HepG2 (cell line): ENCODE measurements around the gene CACNG5. TPM values are rescaled to one million over a fixed set of nuclear protein-coding genes. Genes with fewer than 3 reads are reported as not detected.

Source experiments
- ATM ChIP-seq: fragments of 450-650 bp; IDR thresholded peaks from 2 replicates; pipeline ENCODE4 v1.7.1; 2017; ENCODE audit warnings: mild to moderate bottlenecking, borderline replicate concordance
- CBX5 ChIP-seq: sonication (generic); formaldehyde crosslinking; IDR thresholded peaks from 2 replicates; pipeline ENCODE4 v1.4.0; 2020; ENCODE audit warnings: missing genetic modification reagents, borderline replicate concordance
- HNF4G ChIP-seq, 2 experiments: sonication (generic) in 1 of 2; formaldehyde crosslinking in 1 of 2; IDR thresholded peaks; 2 replicates each; pipeline versions ENCODE4 v1.4.0 to v1.6.1; 2011 to 2020; ENCODE audit warnings: borderline replicate concordance in 2 of 2, low read depth in 2 of 2, mild to moderate bottlenecking in 2 of 2, low read length in 1 of 2, missing genetic modification reagents in 1 of 2, moderate library complexity in 1 of 2
- HNRNPLL ChIP-seq: fragments of 200-400 bp; formaldehyde crosslinking; IDR thresholded peaks from 2 replicates; pipeline ENCODE4 v1.6.1; 2017; ENCODE audit warnings: mild to moderate bottlenecking, low read depth, low read length; ENCODE audit not compliant: poor library complexity, severe bottlenecking
- MTA1 ChIP-seq: sonication (generic); formaldehyde crosslinking; IDR thresholded peaks from 2 replicates; pipeline ENCODE4 v1.4.0; 2020; ENCODE audit warnings: missing genetic modification reagents, mild to moderate bottlenecking, borderline replicate concordance
- NCOR1 ChIP-seq: fragments of 200-600 bp; sonication (generic); IDR thresholded peaks from 2 replicates; pipeline ENCODE4 v1.7.0; 2017; ENCODE audit warnings: antibody characterized with exemption, low read length, borderline replicate concordance
- NFKB2 ChIP-seq: sonication (generic); formaldehyde crosslinking; IDR thresholded peaks from 2 replicates; pipeline ENCODE4 v1.4.0; 2020; ENCODE audit warnings: missing genetic modification reagents, borderline replicate concordance
- RARA ChIP-seq: IDR thresholded peaks from 2 replicates; pipeline ENCODE4 v1.6.1; 2016; ENCODE audit warnings: missing genetic modification reagents, missing compliant biosample characterization
- SAP130 ChIP-seq: IDR thresholded peaks from 2 replicates; pipeline ENCODE4 v1.6.1; 2016; ENCODE audit warnings: low read depth
- SOX6 ChIP-seq, 2 experiments: fragments of 450-650 bp in 1 of 2; sonication (generic) in 1 of 2; formaldehyde crosslinking in 1 of 2; IDR thresholded peaks; 2 replicates each; pipeline versions ENCODE4 v1.4.0 to v1.6.1; 2017 to 2020; ENCODE audit warnings: antibody characterized with exemption in 1 of 2, mild to moderate bottlenecking in 1 of 2, missing genetic modification reagents in 1 of 2
- TEAD3 ChIP-seq: optimal IDR thresholded peaks from 2 replicates; pipeline ENCODE3; 2016; ENCODE audit warnings: borderline replicate concordance
- ZBTB7A ChIP-seq: sonication (generic); formaldehyde crosslinking; IDR thresholded peaks from 2 replicates; pipeline ENCODE4 v1.8.0; 2022; ENCODE audit warnings: mild to moderate bottlenecking, missing genetic modification reagents
- ZMYM2 ChIP-seq: sonication (generic); formaldehyde crosslinking; IDR thresholded peaks from 2 replicates; pipeline ENCODE4 v1.8.0; 2022; ENCODE audit warnings: mild to moderate bottlenecking, missing genetic modification reagents
- ZNF501 ChIP-seq: sonication (generic); formaldehyde crosslinking; IDR thresholded peaks from 2 replicates; pipeline ENCODE4 v1.5.1; 2020; ENCODE audit warnings: mild to moderate bottlenecking, moderate library complexity, missing genetic modification reagents
- ZNF615 ChIP-seq: sonication (generic); formaldehyde crosslinking; IDR thresholded peaks from 2 replicates; pipeline ENCODE4 v1.5.0; 2020; ENCODE audit warnings: mild to moderate bottlenecking, missing genetic modification reagents, borderline replicate concordance
- polyA plus RNA-seq, 8 experiments: library from polyadenylated mRNA; depleted of rRNA in 3 of 8; stranded (reverse) in 7 of 8; unstranded in 1 of 8; fragments of >200 nt; fragmentation: Illumina TruSeq in 4 of 8; extraction: Trizol in 4 of 8; gene quantifications; 2 replicates each; pipeline versions ENCODE4 v1.2.1 to v1.2.3, GENCODE V29; 2011 to 2016; ENCODE audit warnings: low read depth in 4 of 8, missing spikeins in 1 of 8, mixed read lengths in 1 of 8; ENCODE audit not compliant: insufficient read depth in 1 of 8
- total RNA-seq, 5 experiments: library from RNA; depleted of rRNA; stranded (reverse); fragments of >200 nt; fragmentation: Illumina TruSeq; extraction: Trizol; gene quantifications; 2 replicates each; pipeline ENCODE4 v1.2.3, GENCODE V29; 2016; ENCODE audit warnings: low read depth in 1 of 5
- TF ChIP-seq, protein P1 (sequence below): IDR thresholded peaks from 2 replicates; pipeline ENCODE4 v1.6.1; 2016; ENCODE audit warnings: low read depth, missing genetic modification reagents, missing compliant biosample characterization
- TF ChIP-seq, protein P2 (sequence below), 2 experiments: sonication (generic) in 1 of 2; formaldehyde crosslinking in 1 of 2; IDR thresholded peaks; 2 replicates each; pipeline versions ENCODE4 v1.4.0 to v1.6.1; 2018 to 2020; ENCODE audit warnings: missing genetic modification reagents in 2 of 2, borderline replicate concordance in 1 of 2, low read depth in 1 of 2, mild to moderate bottlenecking in 1 of 2, missing biosample characterization in 1 of 2
- TF ChIP-seq, protein P3 (sequence below): sonication (generic); formaldehyde crosslinking; IDR thresholded peaks from 2 replicates; pipeline ENCODE4 v1.8.0; 2022; ENCODE audit warnings: mild to moderate bottlenecking, missing genetic modification reagents, moderate library complexity

The CACNG5 gene
- total and polyA plus RNA-seq, 2 of the 13 experiments (the other 11 are each of a cell fraction or from before 2014, with no cell fraction given): not detected

DNA sequence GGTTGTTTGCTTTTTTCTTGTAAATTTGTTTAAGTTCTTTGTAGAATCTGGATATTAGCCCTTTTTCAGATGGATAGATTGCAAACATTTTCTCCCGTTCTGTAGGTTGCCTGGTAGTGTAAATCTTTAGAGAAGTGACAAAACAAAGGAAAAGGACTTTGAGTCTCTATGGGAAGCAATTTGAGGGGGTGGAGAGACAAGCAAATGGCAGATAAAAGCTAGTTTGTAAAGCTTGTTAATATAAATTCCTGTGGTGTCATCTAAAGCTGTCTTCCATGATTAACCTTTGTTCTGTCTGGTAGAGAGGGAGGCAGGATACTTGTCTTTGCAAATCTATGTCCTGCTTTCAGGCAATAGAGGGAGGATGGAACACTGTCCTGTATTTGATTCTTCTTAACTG lies 89.0 kb downstream of the CACNG5 start (continued):
- TF ChIP-seq, protein P1, sequence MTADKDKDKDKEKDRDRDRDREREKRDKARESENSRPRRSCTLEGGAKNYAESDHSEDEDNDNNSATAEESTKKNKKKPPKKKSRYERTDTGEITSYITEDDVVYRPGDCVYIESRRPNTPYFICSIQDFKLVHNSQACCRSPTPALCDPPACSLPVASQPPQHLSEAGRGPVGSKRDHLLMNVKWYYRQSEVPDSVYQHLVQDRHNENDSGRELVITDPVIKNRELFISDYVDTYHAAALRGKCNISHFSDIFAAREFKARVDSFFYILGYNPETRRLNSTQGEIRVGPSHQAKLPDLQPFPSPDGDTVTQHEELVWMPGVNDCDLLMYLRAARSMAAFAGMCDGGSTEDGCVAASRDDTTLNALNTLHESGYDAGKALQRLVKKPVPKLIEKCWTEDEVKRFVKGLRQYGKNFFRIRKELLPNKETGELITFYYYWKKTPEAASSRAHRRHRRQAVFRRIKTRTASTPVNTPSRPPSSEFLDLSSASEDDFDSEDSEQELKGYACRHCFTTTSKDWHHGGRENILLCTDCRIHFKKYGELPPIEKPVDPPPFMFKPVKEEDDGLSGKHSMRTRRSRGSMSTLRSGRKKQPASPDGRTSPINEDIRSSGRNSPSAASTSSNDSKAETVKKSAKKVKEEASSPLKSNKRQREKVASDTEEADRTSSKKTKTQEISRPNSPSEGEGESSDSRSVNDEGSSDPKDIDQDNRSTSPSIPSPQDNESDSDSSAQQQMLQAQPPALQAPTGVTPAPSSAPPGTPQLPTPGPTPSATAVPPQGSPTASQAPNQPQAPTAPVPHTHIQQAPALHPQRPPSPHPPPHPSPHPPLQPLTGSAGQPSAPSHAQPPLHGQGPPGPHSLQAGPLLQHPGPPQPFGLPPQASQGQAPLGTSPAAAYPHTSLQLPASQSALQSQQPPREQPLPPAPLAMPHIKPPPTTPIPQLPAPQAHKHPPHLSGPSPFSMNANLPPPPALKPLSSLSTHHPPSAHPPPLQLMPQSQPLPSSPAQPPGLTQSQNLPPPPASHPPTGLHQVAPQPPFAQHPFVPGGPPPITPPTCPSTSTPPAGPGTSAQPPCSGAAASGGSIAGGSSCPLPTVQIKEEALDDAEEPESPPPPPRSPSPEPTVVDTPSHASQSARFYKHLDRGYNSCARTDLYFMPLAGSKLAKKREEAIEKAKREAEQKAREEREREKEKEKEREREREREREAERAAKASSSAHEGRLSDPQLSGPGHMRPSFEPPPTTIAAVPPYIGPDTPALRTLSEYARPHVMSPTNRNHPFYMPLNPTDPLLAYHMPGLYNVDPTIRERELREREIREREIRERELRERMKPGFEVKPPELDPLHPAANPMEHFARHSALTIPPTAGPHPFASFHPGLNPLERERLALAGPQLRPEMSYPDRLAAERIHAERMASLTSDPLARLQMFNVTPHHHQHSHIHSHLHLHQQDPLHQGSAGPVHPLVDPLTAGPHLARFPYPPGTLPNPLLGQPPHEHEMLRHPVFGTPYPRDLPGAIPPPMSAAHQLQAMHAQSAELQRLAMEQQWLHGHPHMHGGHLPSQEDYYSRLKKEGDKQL (CRISPR knock-in tag): peak; percentile 50; the same call in 1 of the 2 replicates
- no peak for TF ChIP-seq ZNF501 (CRISPR knock-in tag)
- TF ChIP-seq ZMYM2 (CRISPR knock-in tag): no peak
- no peak for TF ChIP-seq NCOR1
- no peak for TF ChIP-seq NFKB2
- TF ChIP-seq HNF4G (IDR thresholded peaks at IDR 0.05; ENCODE audit: borderline replicate concordance, low read depth, low read length): peak; percentile 16; the same call in 1 of the 2 replicates
- TF ChIP-seq HNF4G (CRISPR knock-in tag; IDR thresholded peaks at IDR 0.05; ENCODE audit: borderline replicate concordance, low read depth): no peak
- no peak for TF ChIP-seq CBX5 (CRISPR knock-in tag)
- TF ChIP-seq, protein P2, sequence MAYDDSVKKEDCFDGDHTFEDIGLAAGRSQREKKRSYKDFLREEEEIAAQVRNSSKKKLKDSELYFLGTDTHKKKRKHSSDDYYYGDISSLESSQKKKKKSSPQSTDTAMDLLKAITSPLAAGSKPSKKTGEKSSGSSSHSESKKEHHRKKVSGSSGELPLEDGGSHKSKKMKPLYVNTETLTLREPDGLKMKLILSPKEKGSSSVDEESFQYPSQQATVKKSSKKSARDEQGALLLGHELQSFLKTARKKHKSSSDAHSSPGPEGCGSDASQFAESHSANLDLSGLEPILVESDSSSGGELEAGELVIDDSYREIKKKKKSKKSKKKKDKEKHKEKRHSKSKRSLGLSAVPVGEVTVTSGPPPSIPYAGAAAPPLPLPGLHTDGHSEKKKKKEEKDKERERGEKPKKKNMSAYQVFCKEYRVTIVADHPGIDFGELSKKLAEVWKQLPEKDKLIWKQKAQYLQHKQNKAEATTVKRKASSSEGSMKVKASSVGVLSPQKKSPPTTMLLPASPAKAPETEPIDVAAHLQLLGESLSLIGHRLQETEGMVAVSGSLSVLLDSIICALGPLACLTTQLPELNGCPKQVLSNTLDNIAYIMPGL (CRISPR knock-in tag; IDR thresholded peaks at IDR 0.05; ENCODE audit: borderline replicate concordance in 1 of 2, low read depth in 1 of 2): no peak
- peak; percentile 20; the same call in 1 of the 2 replicates for TF ChIP-seq SAP130
- TF ChIP-seq ZBTB7A (CRISPR knock-in tag): no peak
- TF ChIP-seq ATM: no peak
- TF ChIP-seq ZNF615 (CRISPR knock-in tag): no peak
- no peak for TF ChIP-seq TEAD3 (CRISPR knock-in tag)
- TF ChIP-seq RARA (CRISPR knock-in tag): no peak
- TF ChIP-seq SOX6 (IDR thresholded peaks at IDR 0.05): no peak
- peak; percentile 68; the same call in 1 of the 2 replicates for TF ChIP-seq SOX6 (CRISPR knock-in tag; IDR thresholded peaks at IDR 0.05)
- TF ChIP-seq, protein P3, sequence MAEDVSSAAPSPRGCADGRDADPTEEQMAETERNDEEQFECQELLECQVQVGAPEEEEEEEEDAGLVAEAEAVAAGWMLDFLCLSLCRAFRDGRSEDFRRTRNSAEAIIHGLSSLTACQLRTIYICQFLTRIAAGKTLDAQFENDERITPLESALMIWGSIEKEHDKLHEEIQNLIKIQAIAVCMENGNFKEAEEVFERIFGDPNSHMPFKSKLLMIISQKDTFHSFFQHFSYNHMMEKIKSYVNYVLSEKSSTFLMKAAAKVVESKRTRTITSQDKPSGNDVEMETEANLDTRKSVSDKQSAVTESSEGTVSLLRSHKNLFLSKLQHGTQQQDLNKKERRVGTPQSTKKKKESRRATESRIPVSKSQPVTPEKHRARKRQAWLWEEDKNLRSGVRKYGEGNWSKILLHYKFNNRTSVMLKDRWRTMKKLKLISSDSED (CRISPR knock-in tag): no peak
- no peak for TF ChIP-seq HNRNPLL
- no peak for TF ChIP-seq MTA1 (CRISPR knock-in tag)
